Endometrial microvascular endothelial cells (primary cell): Measurements from ENCODE around the gene ELMO1. TPM values are rescaled to one million over a fixed set of nuclear protein-coding genes. Genes with fewer than 3 reads are reported as not detected.

Experiments
- in situ Hi-C: cut with HindIII; loops from 2 replicates; pipeline ENCODE4 v1.10.0; 2017; ENCODE audit warnings: low sequenced_read_pairs, low pct_unique_long_range_greater_than_20kb; ENCODE audit errors: inconsistent ontology term
- total RNA-seq: library from RNA; depleted of rRNA; stranded (reverse); fragments of >200 nt; gene quantifications from one replicate; pipeline ENCODE4 v1.2.3, GENCODE V29; 2015; ENCODE audit errors: inconsistent ontology term

The ELMO1 gene
- total RNA-seq, 1 donor from 2014 or later, result 24.7 TPM

GRCh38 chr7:37359180-37359579 is 89.5 kb downstream of the ELMO1 start:
- in situ Hi-C loops, result no loop called here

- in situ Hi-C loops, result no loop called here
Observed at GRCh38 chr7:37357637-37357996, 91.0 kb downstream of the ELMO1 start.

- in situ Hi-C loops, result no loop called here
Observed at GRCh38 chr7:37356911-37357636, 91.6 kb downstream of the ELMO1 start.

GRCh38 chr7:37354656-37355131 is 94.0 kb downstream of the ELMO1 start:
- in situ Hi-C loops, result no loop called here

- in situ Hi-C loops, result no loop called here
Observed at GRCh38 chr7:37353949-37354655, 94.6 kb downstream of the ELMO1 start.

GRCh38 chr7:37352974-37353948 is 95.4 kb downstream of the ELMO1 start:
- in situ Hi-C loops, result no loop called here

GRCh38 chr7:37352251-37352880 is 96.3 kb downstream of the ELMO1 start:
- in situ Hi-C loops, result no loop called here

GRCh38 chr7:37351716-37352115 is 96.9 kb downstream of the ELMO1 start:
- in situ Hi-C loops, result no loop called here

- in situ Hi-C loops, result no loop called here
Observed at GRCh38 chr7:37349979-37350590, 98.6 kb downstream of the ELMO1 start.

- in situ Hi-C loops, result no loop called here
Observed at GRCh38 chr7:37348982-37349381, 99.7 kb downstream of the ELMO1 start.

- in situ Hi-C loops, result no loop called here
Observed at GRCh38 chr7:37346761-37347160, 101.9 kb downstream of the ELMO1 start.

GRCh38 chr7:37344886-37345579 is 103.6 kb downstream of the ELMO1 start:
- in situ Hi-C loops, result no loop called here

- in situ Hi-C loops, result no loop called here
Observed at GRCh38 chr7:37342688-37343471, 105.8 kb downstream of the ELMO1 start.

- in situ Hi-C loops, result no loop called here
Observed at GRCh38 chr7:37342176-37342687, 106.4 kb downstream of the ELMO1 start.

- in situ Hi-C loops, result no loop called here
Observed at GRCh38 chr7:37341033-37341630, 107.5 kb downstream of the ELMO1 start.

- in situ Hi-C loops, result no loop called here
Observed at GRCh38 chr7:37338966-37339365, 109.7 kb downstream of the ELMO1 start.

- in situ Hi-C loops, result no loop called here
Observed at GRCh38 chr7:37337522-37337921, 111.1 kb downstream of the ELMO1 start.
